Right lung (tissue), 10 donors: ENCODE results near the gene REP15. TPM values are rescaled to one million over a fixed set of nuclear protein-coding genes. Genes with fewer than 3 reads are reported as not detected.
"Not testable (repeated sequence)": the region's sequence is repeated elsewhere in the genome, so short reads cannot be mapped to it uniquely, and the experiment has no call there.

Experiments
- DNase-seq, 2 donors: peaks; one replicate each; pipeline ENCODE4 v3.0.0-alpha.2; 2013
- long read RNA-seq, 8 donors: transcript quantifications; one replicate each; lab custom pipeline, GENCODE V29; 2026
- polyA plus RNA-seq, 5 donors: library from polyadenylated mRNA; unstranded; fragments of 120-200 nt; gene quantifications; one replicate each; pipeline versions ENCODE4 v1.2.1 to v1.2.3, GENCODE V29; 2013; ENCODE audit warnings: inconsistent platforms in 1 of 5, low replicate concordance in 1 of 5; ENCODE audit not compliant: insufficient read length in 5 of 5, insufficient read depth in 1 of 5

REP15 gene, protein sequence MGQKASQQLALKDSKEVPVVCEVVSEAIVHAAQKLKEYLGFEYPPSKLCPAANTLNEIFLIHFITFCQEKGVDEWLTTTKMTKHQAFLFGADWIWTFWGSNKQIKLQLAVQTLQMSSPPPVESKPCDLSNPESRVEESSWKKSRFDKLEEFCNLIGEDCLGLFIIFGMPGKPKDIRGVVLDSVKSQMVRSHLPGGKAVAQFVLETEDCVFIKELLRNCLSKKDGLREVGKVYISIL
- 1 to 10 TPM; 2.6 to 3.3 (median 3.0) TPM for polyA plus RNA-seq
- long read RNA-seq, donor 1, partial matches to known transcripts = 0 of 4 reads
- long read RNA-seq, donor 1, other reads (novel, unspliced or antisense) = 0 of 4 reads
- long read RNA-seq, donor 2 = 0 reads
- long read RNA-seq, donor 3, partial matches to known transcripts = 0 of 1 reads
- long read RNA-seq, donor 3, other reads (novel, unspliced or antisense) = 0 of 1 reads
- long read RNA-seq, donor 4 = 0 reads
- long read RNA-seq, donor 5, partial matches to known transcripts = 0 of 1 reads
- long read RNA-seq, donor 5, other reads (novel, unspliced or antisense) = 0 of 1 reads
- long read RNA-seq, donor 6, partial matches to known transcripts = 0 of 1 reads
- long read RNA-seq, donor 6, other reads (novel, unspliced or antisense) = 0 of 1 reads
- long read RNA-seq, donor 7 = 0 reads
- long read RNA-seq, donor 8, partial matches to known transcripts = 0 of 1 reads
- long read RNA-seq, donor 8, other reads (novel, unspliced or antisense) = 0 of 1 reads

DNA sequence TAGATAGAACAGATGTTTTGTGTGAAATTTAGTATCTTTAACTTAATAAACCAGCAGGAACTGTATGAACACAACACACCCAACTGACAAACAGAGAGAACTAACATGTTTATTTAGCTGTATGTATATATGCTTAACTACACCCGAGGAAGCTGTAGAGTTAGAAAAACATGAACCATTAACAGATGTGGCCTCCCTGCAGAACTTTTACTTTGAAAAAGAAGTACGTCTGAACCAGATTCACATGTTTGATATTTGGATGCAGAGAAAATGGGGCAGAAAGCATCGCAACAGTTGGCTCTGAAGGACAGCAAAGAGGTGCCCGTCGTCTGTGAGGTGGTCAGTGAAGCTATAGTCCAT, at the start of gene REP15:
Gene REP15, plus strand, starts transcription at position 155 of the 360 bp plus-strand sequence. Its CDS starts 116 bp downstream, at position 271.
- DNase-seq = no peak

DNA sequence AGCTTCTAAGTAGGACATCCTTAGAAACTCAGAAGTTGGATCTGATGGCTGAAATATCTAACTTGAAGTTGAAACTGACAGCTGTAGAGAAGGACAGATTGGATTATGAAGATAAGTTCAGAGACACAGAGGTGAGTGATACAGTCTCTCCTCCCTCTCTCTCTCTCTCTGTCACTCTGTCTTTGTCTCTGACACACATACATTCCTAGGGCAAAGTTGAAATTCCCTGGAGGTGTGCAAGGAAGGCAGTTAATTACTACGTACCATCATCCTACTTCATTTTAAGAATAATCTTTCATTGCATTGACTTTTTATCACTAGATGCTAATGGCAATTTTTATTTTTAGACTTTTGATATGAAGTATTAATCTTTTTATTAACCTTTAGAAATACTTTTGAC, 46.2 kb upstream of the REP15 start:
- DNase-seq = no peak

DNA sequence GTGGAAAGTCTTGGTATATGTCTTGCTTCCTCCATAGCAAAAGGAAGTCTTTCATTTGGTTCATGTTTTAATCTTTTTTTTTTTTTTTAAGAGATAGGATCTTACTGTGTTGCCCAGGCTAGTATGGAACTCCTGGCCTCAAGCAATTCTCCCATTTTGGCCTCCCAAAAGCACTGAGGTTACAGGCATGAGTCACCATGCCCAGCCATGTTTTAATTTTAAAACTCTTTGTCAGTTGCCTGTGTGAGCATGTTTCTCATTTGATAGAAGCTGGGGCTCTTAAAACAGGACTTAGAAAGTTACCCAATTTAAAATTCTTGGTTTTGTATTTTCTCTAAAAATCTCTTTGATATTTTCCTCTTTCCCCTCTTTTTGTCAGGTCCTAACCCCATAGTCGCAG, 45.0 kb upstream of the REP15 start:
- no peak for DNase-seq

- peak; percentile 54 to 76 for DNase-seq
Observed at GRCh38 chr12:27652174-27652763, 44.0 kb upstream of the REP15 start.

DNA sequence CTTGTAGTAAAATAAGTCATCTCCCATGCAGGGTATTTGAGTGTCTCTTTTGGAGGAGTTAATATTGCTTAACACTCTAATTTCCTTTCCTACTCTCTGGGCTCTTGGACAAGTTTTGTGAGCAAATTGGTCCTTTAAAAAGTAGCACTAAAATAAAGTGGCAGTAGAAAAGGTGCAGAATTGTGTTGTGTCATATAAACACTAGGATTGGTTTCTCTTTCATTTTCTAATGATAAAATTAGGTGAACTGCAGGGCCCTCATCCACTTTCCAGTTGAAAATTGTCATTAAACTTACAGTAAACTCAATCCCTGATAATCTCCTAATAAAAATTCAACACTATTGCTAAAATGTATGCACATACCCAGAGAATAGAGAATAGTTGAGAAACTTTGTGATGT, 42.6 kb upstream of the REP15 start:
- no peak for DNase-seq

- DNase-seq = not testable (repeated sequence)
Observed at GRCh38 chr12:27655476-27655875, 40.8 kb upstream of the REP15 start.

GRCh38 chr12:27657296-27657695, 39.0 kb upstream of the REP15 start:
- DNase-seq = no peak

GRCh38 chr12:27665704-27666103, 30.5 kb upstream of the REP15 start:
- no peak for DNase-seq

GRCh38 chr12:27666510-27666909, 29.7 kb upstream of the REP15 start:
- DNase-seq = no peak

DNA sequence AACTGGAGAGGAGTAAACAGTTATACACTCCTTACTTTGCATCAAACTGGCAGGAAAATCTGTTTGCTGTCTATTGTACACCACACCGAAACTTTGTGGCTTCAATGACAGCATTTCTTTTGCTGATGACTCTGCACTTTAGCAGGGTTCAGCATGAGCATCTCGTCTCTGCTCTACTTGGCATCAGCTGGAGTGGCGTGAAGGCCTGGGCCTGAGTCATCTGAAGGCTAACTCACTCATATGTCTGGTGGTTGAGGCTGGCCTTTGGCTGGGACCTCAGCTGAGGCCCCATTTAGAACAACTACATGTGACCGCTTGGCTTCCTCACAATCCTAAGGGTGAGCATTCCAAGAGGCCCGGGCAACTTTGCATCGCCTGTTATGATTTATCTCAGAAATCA, 28.7 kb upstream of the REP15 start:
- DNase-seq = no peak

DNA sequence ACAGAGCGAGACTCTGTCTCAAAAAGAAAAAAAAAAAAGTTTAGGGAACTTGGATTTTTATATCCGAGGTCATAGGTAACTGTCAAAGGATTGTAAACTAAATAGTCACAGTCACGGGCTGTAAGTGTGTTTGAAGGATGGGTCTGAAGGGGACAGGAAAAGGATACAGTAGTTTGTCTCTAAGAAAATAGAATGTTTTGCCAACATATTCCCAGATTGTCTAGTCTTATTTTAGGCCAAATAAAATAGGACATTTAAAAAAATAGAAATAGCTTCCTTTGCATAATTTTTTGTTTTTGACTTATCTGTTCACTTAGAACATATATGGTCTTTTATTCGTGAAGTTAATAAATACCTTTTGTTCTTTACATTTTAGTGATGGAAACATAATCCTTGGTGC, 24.2 kb upstream of the REP15 start:
- no peak for DNase-seq

GRCh38 chr12:27672643-27673042, 23.6 kb upstream of the REP15 start:
- DNase-seq = no peak

GRCh38 chr12:27673101-27673718, 23.0 kb upstream of the REP15 start:
- DNase-seq = no peak

DNA sequence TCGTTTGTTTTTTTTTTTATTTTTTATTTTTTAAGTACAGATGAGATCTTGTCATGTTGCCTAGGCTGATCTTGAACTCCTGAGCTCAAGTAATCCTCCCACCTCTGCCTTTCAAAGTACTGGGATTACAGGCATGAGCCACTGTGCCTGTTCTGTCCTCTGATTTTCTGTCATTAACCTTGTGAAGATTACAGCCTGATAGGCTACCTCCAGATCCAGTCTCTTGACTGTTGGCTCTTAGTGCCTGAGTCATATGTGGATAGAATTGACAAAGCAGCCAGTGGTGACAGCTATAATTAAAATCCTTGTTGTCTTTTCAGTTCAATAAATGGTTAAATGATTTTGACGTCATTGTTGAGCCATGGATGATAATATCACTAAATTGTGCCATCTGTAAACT, 21.3 kb upstream of the REP15 start:
- no peak for DNase-seq

GRCh38 chr12:27680619-27681018, 15.6 kb upstream of the REP15 start:
- DNase-seq = no peak

DNA sequence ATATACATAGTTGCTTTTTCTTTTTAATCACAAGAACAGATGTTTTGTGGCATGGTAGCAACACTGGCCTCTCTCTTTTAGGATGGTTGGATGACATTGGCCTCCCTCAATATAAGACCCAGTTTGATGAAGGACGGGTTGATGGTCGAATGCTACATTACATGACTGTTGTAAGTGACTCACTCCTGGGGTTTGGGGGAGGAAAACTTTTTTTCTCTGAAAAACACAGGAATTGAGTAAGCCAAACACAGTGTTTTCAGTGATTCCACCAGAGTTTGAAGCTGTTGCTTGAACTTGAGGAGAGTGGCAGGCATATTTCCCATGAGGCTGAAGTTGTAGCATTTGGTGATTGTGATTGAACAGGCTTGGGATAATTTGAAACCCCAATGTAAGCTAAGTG, 13.7 kb upstream of the REP15 start:
- no peak for DNase-seq

GRCh38 chr12:27685274-27685673, 11.0 kb upstream of the REP15 start:
- DNase-seq = no peak

- DNase-seq = no peak
Observed at GRCh38 chr12:27686147-27686546, 10.1 kb upstream of the REP15 start.

GRCh38 chr12:27688671-27689070, 7.6 kb upstream of the REP15 start:
- no peak for DNase-seq

GRCh38 chr12:27689558-27690180, 6.6 kb upstream of the REP15 start:
- DNase-seq = no peak

GRCh38 chr12:27693403-27693802, 2.8 kb upstream of the REP15 start:
- DNase-seq = no peak
